Ascending aorta (tissue), 2 donors: ENCODE data around the gene AGBL1. TPM values are rescaled to one million over a fixed set of nuclear protein-coding genes. Genes with fewer than 3 reads are reported as not detected.

Experiments
- DNase-seq, 2 donors: peaks; one replicate each; pipeline ENCODE4 v3.0.0-alpha.2; 2019; ENCODE audit warnings: low spot score in 2 of 2
- H3K27ac ChIP-seq, 2 donors: fragments of 200-600 bp; sonication (generic); one replicate each; pipeline ENCODE4 v1.5.1; 2016 to 2017; ENCODE audit warnings: mild to moderate bottlenecking in 1 of 2
- H3K27me3 ChIP-seq: fragments of 200-600 bp; sonication (generic); one replicate; pipeline ENCODE4 v1.5.1; 2017
- H3K36me3 ChIP-seq, 2 donors: fragments of 200-600 bp; sonication (generic); one replicate each; pipeline ENCODE4 v1.5.1; 2016
- H3K4me1 ChIP-seq, 2 donors: fragments of 200-600 bp; sonication (generic); one replicate each; pipeline ENCODE4 v1.5.1; 2016 to 2017; ENCODE audit warnings: mild to moderate bottlenecking in 1 of 2
- H3K4me3 ChIP-seq, 2 donors: fragments of 200-600 bp; sonication (generic); one replicate each; pipeline ENCODE4 v1.5.1; 2016 to 2017; ENCODE audit warnings: mild to moderate bottlenecking in 1 of 2
- H3K9me3 ChIP-seq, 2 donors: fragments of 200-600 bp; sonication (generic); one replicate each; pipeline ENCODE4 v1.5.1; 2016
- intact Hi-C: fragments of 100-400 bp; cut with DNase I; formaldehyde crosslinking; loops from one replicate; pipeline ENCODE4 v1.15.1; 2023
- total RNA-seq: library from RNA; depleted of rRNA; stranded (reverse); fragments of >200 nt; gene quantifications from one replicate; pipeline ENCODE4 v1.1.0, GENCODE V29; 2016
- TF ChIP-seq, protein P1 (sequence below), 3 experiments: fragments of 200-600 bp in 2 of 3; fragments of 450-650 bp in 1 of 3; sonication (generic) in 2 of 3; IDR thresholded peaks; one replicate each; pipeline ENCODE4 v1.5.1; 2016 to 2019; ENCODE audit warnings: antibody characterized with exemption in 3 of 3, mild to moderate bottlenecking in 1 of 3, moderate library complexity in 1 of 3

Gene AGBL1
- total RNA-seq, 1 donor from 2014 or later = not detected

GRCh38 chr15:86558252-86558651 lies 478.6 kb downstream of the AGBL1 start:
- Histone ChIP-seq H3K4me3 (no peak overlapping the region), H3K36me3 (no peaks in the 10 kb centered on the region), H3K4me1 (no peaks in the 10 kb centered on the region), H3K9me3 (peaks cover 0 to 2% of the 10 kb centered on the region in 2 donors), H3K27ac (no peak overlapping the region), H3K27me3 (no peaks in the 10 kb centered on the region)
- DNase-seq = no peak
- intact Hi-C loops = no loop called here
- TF ChIP-seq, protein P1, sequence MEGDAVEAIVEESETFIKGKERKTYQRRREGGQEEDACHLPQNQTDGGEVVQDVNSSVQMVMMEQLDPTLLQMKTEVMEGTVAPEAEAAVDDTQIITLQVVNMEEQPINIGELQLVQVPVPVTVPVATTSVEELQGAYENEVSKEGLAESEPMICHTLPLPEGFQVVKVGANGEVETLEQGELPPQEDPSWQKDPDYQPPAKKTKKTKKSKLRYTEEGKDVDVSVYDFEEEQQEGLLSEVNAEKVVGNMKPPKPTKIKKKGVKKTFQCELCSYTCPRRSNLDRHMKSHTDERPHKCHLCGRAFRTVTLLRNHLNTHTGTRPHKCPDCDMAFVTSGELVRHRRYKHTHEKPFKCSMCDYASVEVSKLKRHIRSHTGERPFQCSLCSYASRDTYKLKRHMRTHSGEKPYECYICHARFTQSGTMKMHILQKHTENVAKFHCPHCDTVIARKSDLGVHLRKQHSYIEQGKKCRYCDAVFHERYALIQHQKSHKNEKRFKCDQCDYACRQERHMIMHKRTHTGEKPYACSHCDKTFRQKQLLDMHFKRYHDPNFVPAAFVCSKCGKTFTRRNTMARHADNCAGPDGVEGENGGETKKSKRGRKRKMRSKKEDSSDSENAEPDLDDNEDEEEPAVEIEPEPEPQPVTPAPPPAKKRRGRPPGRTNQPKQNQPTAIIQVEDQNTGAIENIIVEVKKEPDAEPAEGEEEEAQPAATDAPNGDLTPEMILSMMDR (IDR thresholded peaks at IDR 0.05) = no peak

DNA sequence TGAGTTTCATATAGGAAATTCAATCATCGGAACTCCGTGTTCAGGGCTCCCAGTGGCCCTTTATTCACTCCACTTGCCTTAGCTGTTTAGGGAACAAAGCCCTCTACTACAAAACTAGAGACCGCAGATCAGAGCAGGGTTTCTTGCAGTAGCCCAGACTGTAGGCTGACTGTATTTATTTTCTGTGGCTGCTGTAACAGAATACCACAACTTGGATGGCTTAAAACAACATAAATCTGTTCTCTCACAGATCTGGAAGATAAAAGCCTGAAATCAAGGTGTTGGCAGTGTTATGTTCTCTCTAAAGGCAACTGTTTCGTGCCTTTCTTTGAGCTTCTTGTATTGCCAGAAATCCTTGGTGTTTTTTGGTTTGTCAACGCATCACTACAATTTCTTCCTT lies 479.0 kb downstream of the AGBL1 start:
- no peak for DNase-seq
- Histone ChIP-seq H3K9me3 (peaks cover 0 to 2% of the 10 kb centered on the region in 2 donors), H3K27ac (no peak overlapping the region), H3K4me1 (no peaks in the 10 kb centered on the region), H3K27me3 (no peaks in the 10 kb centered on the region), H3K36me3 (no peaks in the 10 kb centered on the region), H3K4me3 (no peak overlapping the region)
- TF ChIP-seq, protein P1 (IDR thresholded peaks at IDR 0.05) = no peak
- intact Hi-C loops = no loop called here

DNA sequence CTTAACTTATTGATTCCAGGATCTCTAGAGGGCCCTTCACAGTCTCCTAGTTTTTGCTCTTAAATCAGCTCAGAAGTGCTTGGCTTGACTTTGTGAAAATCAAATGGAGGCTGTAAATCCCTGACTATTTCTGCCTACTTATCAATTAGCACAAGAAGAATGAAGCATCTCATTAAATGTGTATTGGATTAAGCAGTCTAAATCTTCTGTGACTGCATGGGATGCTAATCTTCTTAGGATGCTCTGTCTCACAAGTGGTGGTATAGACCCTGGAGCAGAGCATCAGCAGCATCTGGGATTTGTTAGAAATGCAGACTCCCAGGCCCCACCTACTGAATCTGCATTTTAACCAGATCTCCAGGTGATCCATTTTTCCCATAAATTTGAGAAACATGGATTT lies 488.7 kb downstream of the AGBL1 start:
- TF ChIP-seq, protein P1 (IDR thresholded peaks at IDR 0.05) = no peak
- H3K4me1 ChIP-seq = no peaks in the 10 kb centered on the region
- no peaks in the 10 kb centered on the region for H3K27me3 ChIP-seq
- no peak overlapping the region for H3K4me3 ChIP-seq
- intact Hi-C loops = no loop called here
- H3K36me3 ChIP-seq = no peaks in the 10 kb centered on the region
- no peaks in the 10 kb centered on the region for H3K9me3 ChIP-seq
- DNase-seq = no peak
- no peak overlapping the region for H3K27ac ChIP-seq

DNA sequence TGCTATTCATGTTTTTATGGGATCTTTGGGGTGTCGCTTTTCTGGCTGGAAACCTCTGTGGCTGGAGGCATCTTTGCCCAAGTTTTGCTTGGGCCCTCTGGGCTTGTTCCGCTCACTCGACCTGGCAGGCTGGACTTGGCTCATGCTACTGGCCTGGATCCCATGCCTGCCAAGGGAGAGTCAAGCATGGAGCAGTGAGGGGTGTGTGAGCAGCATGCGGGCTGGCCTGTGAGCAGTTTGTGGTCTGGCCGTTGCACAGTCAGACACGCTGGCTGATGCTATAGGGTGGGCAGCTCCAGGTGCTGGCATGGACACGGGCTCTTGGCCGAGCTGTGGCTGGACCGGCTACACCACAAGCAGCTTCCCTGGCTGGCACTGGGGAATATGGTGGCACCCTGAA lies 491.1 kb downstream of the AGBL1 start:
- Histone ChIP-seq H3K9me3 (no peaks in the 10 kb centered on the region), H3K27ac (no peak overlapping the region), H3K4me3 (no peak overlapping the region), H3K4me1 (no peaks in the 10 kb centered on the region), H3K36me3 (no peaks in the 10 kb centered on the region), H3K27me3 (no peaks in the 10 kb centered on the region)
- TF ChIP-seq, protein P1 (IDR thresholded peaks at IDR 0.05) = no peak
- DNase-seq = no peak
- intact Hi-C loops = no loop called here

- TF ChIP-seq, protein P1 (IDR thresholded peaks at IDR 0.05) = no peak
- Histone ChIP-seq H3K27me3 (no peaks in the 10 kb centered on the region), H3K4me1 (no peaks in the 10 kb centered on the region), H3K4me3 (no peak overlapping the region), H3K9me3 (no peaks in the 10 kb centered on the region), H3K27ac (no peak overlapping the region), H3K36me3 (no peaks in the 10 kb centered on the region)
- intact Hi-C loops = no loop called here
- DNase-seq = no peak
Measured at GRCh38 chr15:86571873-86572272, 492.2 kb downstream of the AGBL1 start.

DNA sequence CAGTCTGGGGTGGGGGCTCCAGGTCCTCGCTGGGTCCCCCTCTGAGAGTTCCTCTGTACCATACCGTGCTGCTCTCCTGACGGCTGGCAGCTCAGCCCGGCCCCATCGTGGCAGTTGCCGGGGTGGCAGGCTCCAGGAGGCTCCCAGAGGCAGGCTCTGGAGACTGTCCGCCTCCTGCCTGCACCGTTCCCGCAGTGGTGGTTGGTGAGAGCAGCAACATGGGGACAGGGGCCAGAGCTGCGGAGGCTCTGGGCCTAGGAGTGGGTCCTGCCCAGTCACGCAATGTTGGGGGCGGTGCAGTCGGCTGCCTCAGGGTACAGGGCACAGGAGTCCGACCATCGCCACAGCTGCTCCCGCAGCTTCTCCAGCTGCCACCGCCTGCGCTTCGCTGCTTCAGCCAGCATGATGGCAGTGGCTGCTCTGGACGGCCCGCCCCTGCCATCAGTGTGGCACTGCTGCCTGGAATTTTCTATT lies 492.7 kb downstream of the AGBL1 start:
- TF ChIP-seq, protein P1 (IDR thresholded peaks at IDR 0.05) = no peak
- Histone ChIP-seq H3K27me3 (no peaks in the 10 kb centered on the region), H3K27ac (no peak overlapping the region), H3K9me3 (no peaks in the 10 kb centered on the region), H3K4me3 (no peak overlapping the region), H3K4me1 (no peaks in the 10 kb centered on the region), H3K36me3 (no peaks in the 10 kb centered on the region)
- intact Hi-C loops = no loop called here
- no peak for DNase-seq
